Fibroblast of skin of abdomen (primary cell): ENCODE measurements around the gene CFAP20.

Experiments used
- DNase-seq: peaks from one replicate; pipeline ENCODE4 v3.0.0-alpha.2; 2013

CFAP20 gene

DNA sequence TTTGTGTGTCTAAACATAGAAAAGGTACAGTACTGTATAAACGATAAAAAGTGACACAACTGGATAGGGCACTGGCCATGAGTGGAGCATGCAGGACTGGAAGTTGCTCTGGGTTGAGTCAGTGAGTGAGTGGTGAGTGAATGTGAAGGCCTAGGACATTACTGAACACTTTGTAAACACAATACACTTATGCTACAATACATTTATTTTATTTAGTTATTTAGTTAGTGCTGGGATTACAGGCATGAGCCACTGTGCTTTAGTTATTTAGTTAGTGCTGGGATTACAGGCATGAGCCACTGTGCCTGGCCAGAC lies 4.6 kb downstream of the CFAP20 start:
- DNase-seq: no peak

DNA sequence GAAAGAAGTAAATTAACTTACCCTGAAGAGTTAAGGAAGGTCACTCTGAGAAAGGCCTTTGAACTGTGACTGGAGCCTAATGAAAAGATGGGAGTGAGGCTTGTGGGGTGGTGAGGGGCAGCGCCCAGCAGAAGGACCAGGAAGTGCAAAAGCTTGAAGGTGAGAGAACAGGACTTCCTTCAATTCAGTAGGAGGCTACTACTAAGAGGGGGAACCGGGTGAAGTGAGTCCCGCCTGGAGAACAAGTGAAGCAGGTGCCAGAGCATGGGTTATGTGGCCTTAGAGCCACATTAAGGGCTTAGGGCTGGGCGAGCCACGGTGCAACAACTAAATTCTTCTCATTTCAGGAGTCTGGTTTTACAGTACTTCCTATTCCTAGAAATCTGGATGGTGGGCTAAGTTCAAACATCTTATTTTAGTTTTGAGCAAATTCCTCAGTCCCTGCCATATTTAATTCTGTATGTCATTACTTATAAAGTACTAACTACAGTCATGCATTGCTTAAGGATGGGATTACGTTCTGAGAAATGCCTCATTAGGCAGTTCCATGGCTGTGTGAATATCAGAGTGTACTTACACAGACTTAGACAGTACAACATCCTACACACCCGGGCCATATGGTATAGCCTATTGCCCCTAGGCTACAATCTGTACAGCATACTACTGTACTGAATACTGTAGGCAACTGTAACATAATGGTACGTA lies 5.1 kb downstream of the CFAP20 start:
- DNase-seq: no peak

DNA sequence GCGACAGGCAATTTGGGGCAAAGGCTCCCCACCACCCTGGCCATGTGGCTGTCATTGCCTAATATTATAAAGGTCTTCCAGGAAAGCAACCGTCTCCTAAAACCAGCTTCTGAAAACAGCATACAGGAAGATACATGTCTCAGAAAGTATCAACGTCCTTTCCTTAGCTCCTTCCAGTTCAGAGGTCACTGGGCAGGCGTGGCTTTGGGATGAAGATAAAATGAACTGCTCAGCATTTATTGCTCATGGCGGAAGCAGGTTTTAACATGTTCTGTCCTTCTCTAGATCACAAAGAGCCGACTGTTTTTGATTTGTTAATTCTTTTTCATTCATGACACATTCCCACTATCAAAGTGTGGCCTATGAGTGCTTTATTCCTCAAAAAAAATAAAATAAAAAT lies 8.0 kb downstream of the CFAP20 start:
- DNase-seq: no peak

DNA sequence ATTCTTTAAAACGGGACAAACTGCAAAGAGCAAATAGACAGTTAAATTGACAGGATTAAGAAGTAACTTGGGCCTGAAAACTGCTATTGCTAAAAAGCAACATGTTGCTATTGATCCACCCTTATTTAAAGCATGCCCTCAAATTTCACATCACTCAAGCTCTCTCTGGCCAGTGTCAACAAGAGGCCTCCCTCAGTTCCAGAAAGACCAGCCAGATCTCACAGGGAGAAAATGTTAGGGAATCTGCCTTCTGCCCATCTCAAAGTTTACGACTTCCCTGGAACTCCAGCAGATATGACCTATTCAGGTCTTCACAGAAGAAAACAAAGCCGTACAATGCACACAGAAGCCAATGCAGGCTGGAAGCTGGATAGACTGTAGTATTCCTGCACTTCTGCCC lies 8.9 kb downstream of the CFAP20 start:
- DNase-seq: no peak

DNA sequence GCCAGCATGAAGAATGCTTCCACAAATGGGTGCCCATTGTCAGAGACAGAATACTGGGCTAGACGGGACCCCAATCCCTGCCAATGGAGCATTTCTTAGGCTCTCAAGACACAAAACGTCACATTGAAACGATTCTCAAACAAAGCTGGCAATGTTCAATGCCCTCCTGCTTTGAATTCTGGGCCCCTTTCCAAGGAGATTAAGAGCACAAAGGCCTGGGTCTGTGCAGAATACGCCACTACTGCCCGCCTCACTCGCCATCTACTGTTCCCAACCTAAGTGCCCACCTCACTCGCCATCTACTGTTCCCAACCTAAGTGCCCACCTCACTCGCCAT lies 9.7 kb downstream of the CFAP20 start:
- no peak for DNase-seq

DNA sequence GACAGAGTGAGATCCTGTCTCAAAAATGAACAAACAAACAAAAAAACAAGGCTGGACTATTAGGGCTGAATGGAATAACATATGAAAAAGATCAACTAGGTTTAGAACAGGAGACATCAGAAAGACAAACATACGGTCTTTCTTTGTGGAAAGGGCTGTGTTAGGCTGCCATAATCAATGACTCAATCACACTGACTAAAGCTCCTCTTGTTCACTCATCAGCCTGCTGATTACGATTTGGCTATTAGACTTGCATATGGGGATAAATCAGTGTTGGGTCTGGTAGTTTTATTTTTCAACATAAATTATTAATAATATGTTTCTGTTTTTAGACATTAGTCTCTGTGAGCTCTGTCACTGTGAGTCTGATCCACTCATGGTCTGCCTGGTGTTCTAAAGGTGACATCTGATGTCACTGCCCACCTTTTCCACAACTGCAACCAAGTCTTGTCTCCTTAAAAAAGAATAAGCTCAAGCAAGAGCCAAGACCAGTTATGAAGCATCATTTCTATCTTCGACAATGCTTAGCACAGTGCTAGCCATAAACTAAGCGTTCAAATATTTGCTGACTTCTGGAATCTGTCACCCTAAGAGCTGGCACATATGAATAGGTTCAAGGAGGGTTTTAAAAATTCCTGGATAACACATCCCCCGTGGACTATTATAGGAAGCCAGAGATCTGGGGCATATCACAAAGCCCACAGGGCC lies 10.2 kb downstream of the CFAP20 start:
- no peak for DNase-seq

DNA sequence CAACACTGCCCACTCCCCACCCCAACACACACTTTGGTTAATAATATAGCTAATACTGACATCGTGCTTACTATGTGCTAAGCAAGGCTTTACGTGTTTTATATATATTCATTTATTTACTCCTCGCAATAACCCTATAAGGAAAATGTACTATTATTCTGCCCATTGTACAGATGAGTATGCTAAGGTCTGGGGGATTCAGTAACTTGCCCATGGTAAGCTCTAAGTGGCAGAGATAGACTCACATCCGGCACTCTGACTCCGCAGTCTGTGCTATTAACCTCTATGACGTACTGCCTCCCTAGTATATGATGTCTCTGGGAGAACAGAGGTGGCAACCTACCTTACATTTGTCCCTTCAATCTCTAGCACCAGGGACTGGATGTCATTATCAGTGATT lies 12.7 kb downstream of the CFAP20 start:
- DNase-seq: no peak

DNA sequence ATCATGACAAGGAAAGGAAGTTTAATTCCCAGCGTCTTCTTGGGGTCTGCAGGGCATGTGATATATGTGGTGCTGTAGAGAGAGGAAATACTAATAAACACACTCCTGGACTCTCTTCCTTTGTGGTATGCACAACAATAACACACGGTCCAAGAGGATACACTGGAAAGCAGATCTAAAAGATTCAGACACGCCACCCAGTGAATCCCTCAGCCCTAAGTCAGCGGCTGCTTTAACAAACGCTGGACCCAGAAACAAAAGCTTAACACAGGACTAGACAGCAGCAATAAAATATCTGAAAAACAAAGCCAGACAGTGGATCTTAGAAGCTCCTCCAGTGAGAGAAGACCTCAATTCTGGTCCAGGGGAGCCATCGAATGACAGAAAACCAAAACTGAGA lies 13.1 kb downstream of the CFAP20 start:
- DNase-seq: no peak

DNA sequence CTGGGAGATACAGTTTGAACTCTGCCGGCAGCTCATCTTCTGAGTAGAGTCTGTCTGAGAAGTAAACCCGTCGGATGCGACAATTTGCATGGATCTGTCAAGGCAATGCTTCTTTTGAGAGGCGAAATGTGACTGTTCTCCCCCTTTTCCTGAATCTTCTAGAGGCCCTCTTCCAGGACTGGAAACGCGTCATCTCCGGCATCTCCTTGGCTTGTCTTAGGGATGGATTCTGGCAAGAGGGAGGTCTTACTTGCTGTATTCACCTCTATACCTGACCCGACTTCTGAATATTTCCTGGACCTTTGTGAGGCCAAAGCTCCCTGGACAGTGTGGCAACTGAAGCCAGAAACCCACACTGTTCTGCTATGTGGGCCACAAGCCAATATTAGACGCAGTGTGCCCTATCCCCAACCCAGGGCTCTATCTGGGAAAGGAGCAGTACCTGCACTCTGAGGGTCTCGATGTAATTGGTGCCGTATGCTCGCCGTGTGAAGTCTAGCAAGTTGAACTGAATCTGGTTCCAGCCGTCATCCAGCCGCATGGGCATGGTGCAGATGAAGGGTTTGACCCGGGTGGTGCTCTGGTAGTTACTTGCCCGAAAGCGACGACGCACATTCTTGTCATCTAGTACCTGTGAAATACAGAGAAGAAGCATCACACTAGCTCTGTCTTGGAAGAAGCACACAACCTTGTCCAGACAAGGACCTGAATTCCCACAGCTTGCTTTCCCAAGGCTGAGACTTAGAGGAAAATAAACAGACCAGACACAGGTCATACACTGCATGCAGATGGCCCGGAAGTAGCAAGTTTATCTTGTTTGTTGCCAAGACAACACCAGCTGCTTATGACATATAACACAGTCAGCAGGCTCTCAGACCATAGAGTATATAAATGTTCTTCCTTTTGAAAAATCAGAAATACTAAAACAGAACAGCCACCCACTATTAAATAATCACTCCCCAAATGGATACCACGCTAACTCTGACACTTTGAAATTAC lies 14.1 kb downstream of the CFAP20 start:
- DNase-seq: no peak

DNA sequence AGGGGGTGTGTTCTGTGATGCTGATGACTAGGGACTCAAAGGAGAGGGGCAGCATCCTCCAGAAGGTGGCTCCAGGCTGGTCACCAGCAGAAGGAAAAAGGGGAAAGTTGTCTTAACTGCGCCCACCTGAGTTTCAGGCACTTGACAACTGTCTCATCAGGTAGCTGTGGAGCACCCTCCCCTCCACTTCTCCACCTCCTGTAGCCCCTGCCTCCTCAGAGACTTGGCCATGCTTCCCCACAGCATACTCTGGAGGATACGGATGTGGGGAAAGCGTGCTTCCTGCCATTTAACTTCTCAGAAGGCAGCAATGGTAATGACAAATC lies 17.9 kb downstream of the CFAP20 start:
- DNase-seq: no peak

DNA sequence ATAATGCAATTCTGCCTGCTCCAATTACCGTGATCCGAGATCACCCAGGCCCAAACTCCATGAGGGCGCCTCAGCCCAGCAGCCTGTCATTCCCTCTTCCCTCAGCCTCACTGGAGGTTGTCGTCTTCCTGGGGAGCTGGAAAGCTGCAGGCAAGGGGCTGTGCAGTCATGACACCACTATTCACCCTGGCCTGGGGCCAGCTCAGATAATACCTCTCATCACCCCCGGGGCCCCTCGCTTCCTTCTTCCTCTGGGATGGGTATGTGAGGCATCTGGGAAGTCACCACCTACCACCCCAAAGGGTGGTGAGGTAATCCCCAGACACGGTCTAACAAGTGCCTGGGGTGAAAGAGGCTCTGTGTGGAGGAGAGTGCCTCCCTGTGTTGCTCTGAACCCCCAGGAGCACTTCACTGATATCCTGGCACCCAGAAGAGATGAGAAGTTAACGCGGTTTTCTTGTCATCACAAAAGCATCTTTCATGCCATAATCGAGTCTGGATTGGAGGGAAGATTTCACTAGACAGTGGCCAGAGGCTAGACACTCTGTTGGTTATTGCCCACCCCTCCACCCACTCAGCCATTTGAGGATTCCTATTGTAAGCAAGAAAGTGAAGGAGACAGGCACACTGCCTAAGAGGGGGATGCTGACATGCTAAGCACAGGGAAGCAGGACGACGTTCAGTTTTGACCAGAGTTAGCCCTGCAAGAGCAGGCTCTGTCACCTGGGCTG lies 18.4 kb downstream of the CFAP20 start:
- peak; percentile 59 for DNase-seq

DNA sequence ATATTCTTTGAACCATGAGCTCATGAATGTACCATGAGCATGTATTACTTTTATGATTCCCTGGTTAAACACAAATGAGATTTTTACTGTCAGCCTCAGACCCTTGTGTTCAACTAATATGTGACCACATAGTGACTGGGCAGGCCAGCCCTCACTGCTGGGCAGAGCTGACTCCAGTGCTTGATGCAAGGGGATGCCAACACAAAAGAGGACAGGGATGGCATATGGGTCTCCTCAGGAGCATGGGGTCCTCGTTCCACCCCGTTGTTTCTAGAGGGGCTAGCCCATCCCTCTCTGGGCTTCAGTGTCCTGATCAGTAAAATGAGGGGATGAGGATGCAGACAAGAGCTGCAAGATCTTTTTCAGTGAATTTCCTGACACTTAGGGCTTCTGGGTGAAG lies 19.3 kb downstream of the CFAP20 start:
- DNase-seq: no peak

DNA sequence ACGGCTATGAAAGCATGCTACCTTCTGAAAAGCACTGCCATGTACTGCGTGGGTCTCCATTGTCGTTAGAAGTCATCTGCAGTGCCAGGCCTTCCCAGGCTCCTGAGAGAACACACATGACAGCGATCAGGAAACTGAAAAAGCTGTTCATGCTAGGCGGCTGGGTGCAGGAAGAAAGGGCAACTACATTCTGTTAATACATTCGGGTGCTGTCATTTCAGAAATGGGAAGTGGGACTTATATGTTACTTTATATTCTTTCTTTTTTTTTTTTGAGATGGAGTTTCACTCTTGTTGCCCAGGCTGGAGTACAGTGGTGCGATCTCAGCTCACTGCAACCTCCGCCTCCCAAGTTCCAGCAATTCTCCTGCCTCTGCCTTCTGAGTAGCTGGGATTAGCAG lies 19.9 kb downstream of the CFAP20 start:
- no peak for DNase-seq

DNA sequence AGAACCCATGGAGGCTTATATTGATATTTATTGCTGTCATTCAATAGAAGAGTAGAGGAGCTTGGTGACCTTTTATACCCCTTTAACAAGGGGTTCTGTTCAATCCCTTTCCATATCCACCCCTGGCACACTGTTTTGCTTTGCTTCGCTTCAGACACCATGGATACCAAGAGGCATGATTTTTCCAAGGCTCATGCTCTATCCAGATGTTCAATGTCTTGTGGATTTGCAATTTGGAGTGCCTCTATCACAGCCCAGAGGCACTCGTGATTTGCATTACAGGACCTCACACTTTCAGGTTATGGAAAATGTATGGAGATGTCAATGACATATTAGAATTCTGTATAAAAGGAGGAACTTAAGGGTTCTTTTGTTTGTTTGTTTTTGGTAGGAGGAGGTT lies 21.5 kb downstream of the CFAP20 start:
- DNase-seq: no peak

DNA sequence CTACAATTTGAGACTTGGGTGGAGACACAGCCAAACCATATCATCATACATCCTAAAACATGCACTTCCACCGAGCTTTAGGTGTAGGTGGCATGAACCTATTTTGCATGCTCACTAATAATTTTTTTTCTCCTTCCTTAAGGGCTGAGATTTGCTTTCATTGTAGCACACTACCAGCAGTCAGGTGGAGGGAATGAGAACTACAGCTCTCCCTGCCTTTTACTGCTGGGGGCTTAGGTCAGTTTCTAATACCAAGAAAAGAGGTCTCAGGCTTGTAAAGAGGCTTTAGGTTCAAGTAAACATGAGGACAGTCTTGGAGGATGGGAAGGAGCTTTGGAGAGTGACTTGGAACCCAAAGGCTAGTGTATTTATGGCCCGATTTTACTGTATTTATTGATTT lies 22.0 kb downstream of the CFAP20 start:
- no peak for DNase-seq

DNA sequence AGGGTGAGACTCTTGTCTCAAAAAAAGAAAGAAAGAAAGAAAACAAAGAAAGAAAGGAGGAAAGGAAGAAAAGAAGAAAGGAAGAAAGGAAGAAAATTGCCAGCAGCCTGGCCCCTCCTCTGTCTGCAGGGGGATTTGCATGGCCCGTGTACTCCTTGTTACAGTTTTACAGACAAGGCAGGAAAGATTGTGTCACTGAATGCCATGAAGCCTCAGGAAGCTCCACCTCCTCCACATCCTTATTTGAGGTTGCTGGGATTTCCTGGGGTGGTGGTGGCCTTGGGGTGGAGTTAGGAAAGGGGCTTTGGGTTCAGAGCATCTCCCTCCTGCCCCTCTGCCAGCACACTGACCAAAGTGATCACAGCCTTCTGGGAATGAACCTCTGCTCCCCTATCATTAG lies 23.6 kb downstream of the CFAP20 start:
- DNase-seq: no peak

DNA sequence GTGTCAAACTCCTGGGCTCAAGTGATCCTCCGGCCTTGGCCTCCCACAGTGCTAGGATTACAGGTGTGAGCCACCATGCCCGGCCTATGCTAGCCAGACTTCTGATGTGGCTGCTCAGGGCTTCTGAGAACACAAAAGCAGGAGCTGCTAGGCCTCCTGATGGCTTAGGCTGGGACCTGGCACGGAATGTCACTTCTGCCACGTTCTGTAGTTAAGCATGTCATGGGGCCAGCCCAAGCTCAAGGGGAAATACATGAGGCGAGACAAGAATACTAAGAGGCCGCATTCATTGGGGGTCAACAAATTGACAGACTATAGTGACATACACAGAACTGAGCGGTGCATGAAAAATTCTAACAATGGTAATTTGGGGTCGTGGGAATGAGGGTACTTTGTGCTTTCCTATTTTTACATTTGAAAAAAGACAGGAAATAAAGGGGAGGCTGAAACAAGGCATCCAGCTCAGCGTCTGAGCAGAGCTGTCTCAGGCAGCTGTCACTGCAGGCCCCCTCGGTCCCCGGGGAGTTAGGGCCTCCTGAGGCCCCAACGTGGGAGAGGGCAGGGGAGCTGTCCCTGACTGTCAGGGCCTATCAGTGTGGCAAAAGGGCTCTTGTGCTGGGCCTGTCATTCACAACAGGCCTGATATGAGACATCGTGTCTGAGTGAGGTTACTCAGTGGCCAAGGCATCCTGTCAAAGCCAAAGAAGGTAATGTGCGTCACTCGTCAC lies 26.4 kb downstream of the CFAP20 start:
- no peak for DNase-seq

DNA sequence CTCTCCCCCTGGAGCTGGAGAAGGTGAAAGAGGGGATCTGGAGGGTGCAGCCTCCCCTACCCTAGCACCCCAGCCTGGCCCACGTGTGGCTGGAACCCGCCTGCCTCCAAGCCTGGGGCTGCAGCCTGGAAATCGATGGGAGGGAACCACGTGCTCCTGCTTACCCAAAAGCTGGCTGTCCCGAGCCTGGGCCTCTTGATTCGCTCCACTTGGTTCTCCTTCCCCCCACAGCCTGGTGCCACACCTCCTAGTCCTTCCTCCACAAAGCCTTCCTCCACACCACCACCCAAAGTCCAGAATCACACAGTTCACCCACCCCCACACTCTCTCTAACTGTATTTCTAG lies 29.3 kb downstream of the CFAP20 start:
- no peak for DNase-seq

DNA sequence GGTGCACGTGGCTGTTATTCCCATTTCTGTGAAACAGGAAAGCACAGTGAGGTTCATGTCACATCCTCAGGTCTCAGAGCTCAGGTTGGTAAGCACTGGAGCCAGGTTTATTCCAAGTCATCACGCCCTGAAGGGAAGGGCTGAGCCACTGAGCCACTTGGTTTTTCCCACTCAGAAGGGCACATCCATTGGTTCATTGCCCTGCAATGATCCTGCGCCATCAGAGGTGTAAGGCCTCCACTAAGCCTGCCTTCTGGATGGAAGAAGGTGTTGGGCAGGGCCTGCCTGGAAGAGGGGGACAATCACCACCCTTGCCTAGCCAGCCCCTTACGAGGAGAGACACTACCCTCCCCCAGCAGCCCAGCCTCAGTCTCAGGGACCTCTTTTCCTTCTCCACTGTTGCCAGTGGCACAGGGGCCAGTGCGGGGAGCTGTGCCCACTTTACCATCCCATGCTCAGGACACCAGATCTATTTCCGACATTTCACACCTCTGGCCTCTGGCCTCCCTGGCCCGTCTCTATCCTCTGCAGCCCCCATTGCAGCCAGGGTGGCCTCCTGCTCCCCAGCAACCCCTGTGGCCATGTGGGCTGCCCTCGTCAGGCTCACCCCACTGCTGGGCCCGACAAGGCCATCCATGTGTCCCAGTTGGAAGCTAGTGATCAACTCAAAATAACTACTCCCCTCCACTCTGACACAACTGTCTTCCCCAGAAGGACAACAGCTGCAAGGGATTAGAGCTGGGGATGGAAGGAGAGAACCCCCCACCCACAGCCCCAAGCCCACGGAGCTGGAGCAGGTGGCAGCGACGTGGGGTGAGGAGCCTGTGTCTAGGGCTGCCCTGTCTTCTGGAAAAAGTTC lies 29.9 kb downstream of the CFAP20 start:
- no peak for DNase-seq

DNA sequence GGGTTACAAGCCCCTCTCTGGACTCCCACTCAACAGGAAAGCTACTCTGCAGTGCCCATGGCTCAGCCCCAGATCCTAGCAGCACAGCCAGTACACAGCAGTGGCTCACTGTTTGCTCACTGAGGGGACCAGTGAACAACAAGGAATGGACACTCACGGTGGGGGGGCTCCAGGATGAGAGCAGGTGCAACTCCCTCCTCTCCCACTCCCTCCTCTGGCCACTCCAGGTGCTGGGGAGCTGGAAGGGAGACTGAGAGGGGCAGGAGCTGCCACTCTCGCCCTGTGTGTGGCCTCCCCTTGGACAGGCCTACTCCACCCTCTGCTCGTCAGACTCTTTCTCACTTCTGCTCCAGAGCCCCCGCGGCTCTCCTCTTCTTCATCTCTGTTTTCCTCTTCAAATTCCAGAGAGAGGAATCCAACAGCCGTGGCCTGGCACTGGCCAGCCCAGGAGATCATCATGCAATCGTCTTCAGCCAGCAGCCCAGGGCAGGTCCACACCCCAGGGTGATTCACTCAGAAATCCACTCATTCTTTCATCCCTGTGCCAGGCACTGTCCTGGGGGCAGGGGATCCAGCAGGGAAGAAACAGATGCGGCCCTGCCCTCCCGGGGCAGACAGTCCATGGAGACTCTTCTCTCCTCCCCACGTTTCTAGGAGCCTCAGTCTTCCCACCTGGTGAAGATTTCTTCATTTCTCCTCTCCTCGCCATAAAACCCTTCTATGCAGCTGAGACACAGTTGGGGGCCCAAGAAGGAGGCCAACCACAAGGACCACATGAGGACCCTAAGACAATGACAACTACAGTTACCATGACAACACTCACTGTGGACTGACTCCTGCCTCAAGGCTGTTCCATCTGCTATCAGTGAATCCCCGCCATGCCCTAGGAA lies 30.7 kb downstream of the CFAP20 start:
- DNase-seq: peak; percentile 16
